Measurements from ENCODE around the gene METTL16.

METTL16 gene

DNA sequence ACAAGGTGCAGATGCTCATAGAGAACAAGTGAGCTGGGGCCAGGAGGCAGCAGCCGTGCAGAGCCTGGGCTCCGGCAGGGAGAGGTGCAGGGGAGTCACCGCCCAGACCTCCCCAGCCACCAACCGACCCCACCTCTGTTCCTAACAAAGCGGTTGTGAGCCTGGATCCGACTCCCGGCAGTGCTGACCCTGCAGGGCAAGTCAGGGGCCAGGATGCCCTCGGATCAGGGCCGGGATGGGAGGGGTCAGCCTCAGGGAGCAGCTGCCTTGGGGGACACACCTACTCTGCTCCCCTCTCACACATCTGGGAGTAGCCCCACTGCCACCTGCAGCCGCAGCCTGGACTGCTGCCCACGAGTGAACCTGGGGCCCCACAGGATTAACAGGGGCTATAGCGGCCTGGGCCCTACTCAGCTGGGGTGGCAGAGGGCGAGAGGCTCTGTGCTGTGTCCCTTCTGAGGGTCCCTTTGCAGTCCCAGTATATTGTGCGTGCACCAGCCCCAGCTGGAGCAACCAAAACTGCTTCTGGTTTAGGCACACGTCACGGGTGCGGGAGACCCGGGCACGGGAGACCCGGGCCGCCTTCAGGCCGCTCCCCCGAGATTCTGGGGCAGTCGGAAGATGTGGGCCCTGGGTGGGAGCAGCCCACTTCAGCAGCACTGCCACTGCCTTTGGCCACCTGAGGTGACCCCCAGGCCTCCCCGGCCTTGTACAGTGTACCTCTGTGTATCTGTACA is 132.0 kb downstream of the METTL16 start:
- H3K4me3 ChIP-seq (ENCODE audit: low read length), result no peak overlapping the region
- TF ChIP-seq, protein P1, sequence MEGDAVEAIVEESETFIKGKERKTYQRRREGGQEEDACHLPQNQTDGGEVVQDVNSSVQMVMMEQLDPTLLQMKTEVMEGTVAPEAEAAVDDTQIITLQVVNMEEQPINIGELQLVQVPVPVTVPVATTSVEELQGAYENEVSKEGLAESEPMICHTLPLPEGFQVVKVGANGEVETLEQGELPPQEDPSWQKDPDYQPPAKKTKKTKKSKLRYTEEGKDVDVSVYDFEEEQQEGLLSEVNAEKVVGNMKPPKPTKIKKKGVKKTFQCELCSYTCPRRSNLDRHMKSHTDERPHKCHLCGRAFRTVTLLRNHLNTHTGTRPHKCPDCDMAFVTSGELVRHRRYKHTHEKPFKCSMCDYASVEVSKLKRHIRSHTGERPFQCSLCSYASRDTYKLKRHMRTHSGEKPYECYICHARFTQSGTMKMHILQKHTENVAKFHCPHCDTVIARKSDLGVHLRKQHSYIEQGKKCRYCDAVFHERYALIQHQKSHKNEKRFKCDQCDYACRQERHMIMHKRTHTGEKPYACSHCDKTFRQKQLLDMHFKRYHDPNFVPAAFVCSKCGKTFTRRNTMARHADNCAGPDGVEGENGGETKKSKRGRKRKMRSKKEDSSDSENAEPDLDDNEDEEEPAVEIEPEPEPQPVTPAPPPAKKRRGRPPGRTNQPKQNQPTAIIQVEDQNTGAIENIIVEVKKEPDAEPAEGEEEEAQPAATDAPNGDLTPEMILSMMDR (conservative IDR thresholded peaks at IDR 0.05; ENCODE audit: low read length), result no peak

DNA sequence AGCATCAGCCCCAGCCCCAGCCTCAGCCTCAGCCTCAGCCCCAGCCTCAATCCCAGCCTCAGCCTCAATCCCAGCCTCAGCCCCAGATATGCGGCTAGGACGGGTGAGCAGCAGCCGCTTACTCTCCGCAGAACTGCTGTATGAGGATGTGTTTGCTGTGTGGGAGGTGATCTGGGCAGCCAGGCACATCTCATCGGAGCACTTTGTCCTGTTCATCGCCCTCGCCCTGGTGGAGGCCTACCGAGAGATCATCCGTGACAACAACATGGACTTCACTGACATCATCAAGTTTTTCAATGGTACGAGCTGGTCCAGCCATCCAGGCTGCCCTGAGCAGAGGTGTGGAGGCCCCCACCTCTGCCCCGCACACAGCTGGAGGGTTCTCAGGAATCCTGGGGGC is 132.8 kb downstream of the METTL16 start:
- TF ChIP-seq, protein P1 (conservative IDR thresholded peaks at IDR 0.05; ENCODE audit: low read length), result no peak
- no peak for DNase-seq (ENCODE audit: low read depth)
- no peak overlapping the region for H3K4me3 ChIP-seq (ENCODE audit: low read length)

More for the DNA sequence above, 132.0 kb downstream of the METTL16 start:
- no peak for DNase-seq (ENCODE audit: low read depth)

DNA sequence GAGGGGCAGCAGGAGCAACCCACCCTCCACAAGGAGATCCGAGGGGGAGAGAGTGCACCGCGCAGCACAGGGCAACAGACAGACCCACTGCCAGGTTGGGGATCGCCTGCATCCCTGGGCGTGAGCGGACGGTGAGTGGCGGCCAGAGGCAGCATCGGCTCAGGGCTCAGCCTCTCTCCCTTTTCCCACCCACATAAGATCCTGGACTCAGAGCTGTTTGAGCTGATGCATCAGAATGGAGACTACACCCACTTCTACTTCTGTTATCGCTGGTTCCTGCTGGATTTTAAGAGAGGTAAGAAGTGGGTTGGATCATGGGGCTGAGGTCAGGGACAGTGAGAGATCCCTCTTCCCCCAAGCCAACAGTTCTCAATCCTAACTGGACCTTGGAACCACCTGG is 134.0 kb downstream of the METTL16 start:
- TF ChIP-seq, protein P1 (conservative IDR thresholded peaks at IDR 0.05; ENCODE audit: low read length), result no peak
- no peak for DNase-seq (ENCODE audit: low read depth)
- H3K4me3 ChIP-seq (ENCODE audit: low read length), result no peak overlapping the region

DNA sequence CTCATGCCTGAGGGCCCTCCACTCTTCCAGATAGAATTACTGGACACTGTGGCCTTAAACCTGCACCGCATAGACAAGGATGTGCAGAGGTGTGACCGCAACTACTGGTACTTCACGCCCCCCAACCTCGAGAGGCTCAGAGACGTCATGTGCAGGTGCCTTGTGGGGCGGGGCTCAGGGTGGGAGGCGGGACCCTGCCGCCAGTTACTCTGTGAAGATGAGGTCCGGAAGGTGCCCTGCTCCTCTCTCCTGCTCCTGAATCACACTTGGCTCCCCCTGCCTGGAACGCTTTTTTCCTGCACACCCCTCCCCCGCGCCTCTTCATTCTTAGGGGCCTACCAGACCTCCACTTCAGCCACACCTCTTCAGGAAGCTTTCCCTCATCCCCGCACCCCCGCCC is 135.6 kb downstream of the METTL16 start:
- TF ChIP-seq, protein P1 (conservative IDR thresholded peaks at IDR 0.05; ENCODE audit: low read length), result no peak
- H3K4me3 ChIP-seq (ENCODE audit: low read length), result no peak overlapping the region
- no peak for DNase-seq (ENCODE audit: low read depth)

DNA sequence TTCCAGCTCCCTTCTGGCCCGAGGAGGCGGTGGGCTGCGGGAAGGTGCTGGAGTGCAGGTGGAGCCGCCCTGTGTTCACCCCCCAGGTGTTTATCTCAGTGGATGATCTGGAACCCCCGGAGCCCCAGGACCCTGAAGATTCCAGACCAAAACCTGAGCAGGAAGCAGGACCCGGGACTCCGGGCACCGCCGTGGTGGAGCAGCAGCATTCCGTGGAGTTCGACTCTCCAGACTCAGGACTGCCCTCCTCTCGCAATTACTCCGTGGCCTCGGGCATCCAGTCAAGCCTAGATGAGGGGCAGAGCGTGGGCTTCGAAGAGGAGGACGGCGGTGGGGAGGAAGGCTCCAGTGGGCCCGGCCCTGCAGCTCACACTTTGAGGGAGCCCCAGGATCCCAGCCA is 136.3 kb downstream of the METTL16 start:
- DNase-seq (ENCODE audit: low read depth), result no peak
- TF ChIP-seq, protein P1 (conservative IDR thresholded peaks at IDR 0.05; ENCODE audit: low read length), result no peak
- H3K4me3 ChIP-seq (ENCODE audit: low read length), result no peak overlapping the region

DNA sequence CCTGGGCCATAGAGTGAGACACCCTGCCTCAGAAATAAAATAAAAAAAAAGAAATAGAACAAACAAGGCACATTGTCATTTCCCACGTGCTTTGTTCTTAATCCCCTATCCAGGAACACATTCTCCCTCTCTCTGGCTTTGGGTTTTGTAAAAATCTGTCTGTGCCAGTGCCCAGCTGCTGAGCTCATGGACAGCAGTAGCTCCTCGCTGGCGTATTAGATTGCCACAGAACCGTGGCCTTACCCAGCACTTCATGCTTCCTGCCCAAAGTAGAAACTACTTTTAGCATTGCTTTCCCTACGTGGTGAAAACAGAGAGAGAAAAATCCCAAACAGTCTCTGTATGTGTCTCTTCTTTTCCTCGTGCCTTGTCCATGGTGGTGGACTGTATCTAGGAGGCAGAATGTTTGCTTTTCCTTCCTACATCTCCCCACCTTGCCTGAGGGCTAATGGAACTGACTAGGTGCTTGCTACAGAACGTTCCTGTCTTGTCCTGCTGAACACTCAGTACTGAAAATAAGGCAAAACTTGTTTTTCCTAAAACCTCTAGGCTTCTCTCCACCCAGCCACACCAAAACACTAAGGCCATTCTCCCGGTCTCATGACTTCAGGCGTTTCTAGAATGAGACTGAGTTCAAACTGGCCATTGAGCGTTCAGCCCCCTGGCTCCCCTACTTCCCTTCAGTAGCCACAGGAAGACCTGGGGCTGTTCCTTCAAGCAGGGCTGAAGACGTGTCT is 137.0 kb downstream of the METTL16 start:
- TF ChIP-seq, protein P1 (conservative IDR thresholded peaks at IDR 0.05; ENCODE audit: low read length), result no peak
- H3K4me3 ChIP-seq (ENCODE audit: low read length), result no peak overlapping the region
- DNase-seq (ENCODE audit: low read depth), result no peak

DNA sequence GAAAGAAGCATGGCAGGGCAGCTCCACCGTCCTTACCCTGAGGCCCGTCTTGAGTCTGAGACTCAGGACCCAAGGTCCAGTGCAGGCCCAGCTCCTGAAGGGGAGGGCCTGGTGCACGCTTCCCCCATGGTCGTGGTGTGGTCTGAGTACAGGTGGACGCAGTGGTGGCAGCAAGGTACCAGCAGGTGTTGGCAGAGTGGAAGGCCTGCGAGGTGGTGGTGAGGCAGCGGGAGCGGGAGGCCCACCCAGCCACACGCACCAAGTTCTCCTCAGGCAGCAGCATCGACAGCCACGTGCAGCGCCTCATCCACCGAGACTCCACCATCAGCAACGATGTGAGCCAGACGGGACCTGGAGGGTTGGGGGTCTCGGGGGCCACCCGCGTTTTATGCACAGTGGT is 138.5 kb downstream of the METTL16 start:
- no peak for DNase-seq (ENCODE audit: low read depth)
- TF ChIP-seq, protein P1 (conservative IDR thresholded peaks at IDR 0.05; ENCODE audit: low read length), result no peak
- no peak overlapping the region for H3K4me3 ChIP-seq (ENCODE audit: low read length)
